ENCODE data around the gene CUTC.
"Not testable (repeated sequence)": the region's sequence is repeated elsewhere in the genome, so short reads cannot be mapped to it uniquely, and the experiment has no call there.

Gene CUTC, protein sequence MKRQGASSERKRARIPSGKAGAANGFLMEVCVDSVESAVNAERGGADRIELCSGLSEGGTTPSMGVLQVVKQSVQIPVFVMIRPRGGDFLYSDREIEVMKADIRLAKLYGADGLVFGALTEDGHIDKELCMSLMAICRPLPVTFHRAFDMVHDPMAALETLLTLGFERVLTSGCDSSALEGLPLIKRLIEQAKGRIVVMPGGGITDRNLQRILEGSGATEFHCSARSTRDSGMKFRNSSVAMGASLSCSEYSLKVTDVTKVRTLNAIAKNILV

GRCh38 chr10:99732033-99732842, at the start of gene CUTC, which contains the start of gene COX15:
Gene CUTC (plus strand): TSS chr10:99732234. CDS start chr10:99732349, 115 bp downstream.
Gene COX15 (minus strand): TSS chr10:99732127. CDS start chr10:99732049, 78 bp downstream.
- DNase-seq (ENCODE audit: low read depth) = peak; percentile 91

- DNase-seq (ENCODE audit: low read depth) = no peak
These were observed 49.3 kb upstream of the CUTC start for GRCh38 chr10:99682752-99683151.

- no peak for DNase-seq (ENCODE audit: low read depth)
These were observed 46.5 kb upstream of the CUTC start for GRCh38 chr10:99685597-99685967.

DNA sequence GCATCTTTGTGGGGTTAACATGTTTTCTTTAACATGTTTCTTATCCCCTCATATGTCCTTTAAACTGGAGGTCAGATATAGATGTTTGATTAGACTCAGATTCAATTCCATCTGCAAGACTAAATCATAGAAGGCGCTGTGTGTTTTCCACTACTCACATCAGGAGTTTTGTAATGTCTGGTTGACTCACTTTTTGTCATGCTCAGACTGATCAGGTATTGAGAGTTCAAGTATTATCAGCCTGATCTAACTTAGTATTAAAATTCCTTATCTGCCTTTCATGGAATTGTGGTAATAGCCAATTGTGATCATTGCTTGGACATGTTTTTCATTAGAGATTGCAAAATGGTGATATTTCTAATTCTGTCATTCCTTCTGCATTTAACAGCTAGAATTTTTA, 42.6 kb upstream of the CUTC start:
- DNase-seq (ENCODE audit: low read depth) = no peak

DNA sequence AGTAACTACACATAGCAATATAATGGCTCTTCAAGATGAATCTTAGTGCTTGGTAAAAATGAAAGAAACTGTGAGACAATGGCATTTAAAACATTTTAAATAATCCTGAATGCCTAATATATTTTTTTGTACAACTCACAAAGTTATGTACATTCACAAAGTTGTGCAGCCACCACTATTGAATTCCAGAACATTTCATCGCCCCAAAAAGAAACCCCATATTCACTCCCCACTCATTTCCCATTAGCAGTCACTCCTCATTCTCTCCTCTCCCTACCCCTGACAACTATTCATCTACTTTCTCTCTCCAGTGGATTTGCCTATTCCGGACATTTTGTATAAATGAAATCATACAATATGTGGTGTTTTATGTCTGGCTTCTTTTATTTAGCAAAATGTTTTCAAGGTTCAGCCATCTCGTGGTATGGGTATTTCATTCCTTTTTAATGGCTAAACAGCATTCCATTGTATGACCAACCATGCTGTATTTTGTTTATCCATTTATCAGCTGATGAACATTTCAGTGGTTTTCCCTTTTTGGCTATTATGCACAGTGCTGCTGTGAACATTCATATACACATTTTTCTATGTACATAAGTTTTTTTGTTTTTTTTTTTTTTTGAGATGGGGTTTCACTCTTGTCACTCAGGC, 38.0 kb upstream of the CUTC start:
- DNase-seq (ENCODE audit: low read depth) = no peak

- no peak for DNase-seq (ENCODE audit: low read depth)
These were observed 36.3 kb upstream of the CUTC start for GRCh38 chr10:99695761-99696160.

GRCh38 chr10:99698504-99699080, 33.4 kb upstream of the CUTC start:
- no peak for DNase-seq (ENCODE audit: low read depth)

DNA sequence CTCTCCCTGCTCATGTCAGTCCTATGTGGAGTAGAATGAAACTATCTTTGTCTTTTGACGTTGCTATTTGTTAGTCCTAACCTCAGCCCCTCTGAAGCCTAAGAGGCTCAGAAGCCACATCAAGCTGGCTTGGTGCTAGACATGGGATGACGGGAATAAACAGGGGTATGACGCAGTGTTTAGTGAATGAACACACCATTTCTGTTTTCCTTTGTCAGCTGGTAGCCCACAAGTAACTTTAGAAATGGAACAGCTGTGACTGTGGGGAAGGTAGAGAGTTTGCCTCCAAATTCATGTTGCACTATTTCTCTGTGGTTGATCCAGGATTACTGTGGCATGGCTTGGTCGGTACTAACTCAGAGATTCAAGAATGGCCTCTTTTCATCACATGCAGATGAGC, 31.4 kb upstream of the CUTC start:
- DNase-seq (ENCODE audit: low read depth) = no peak

DNA sequence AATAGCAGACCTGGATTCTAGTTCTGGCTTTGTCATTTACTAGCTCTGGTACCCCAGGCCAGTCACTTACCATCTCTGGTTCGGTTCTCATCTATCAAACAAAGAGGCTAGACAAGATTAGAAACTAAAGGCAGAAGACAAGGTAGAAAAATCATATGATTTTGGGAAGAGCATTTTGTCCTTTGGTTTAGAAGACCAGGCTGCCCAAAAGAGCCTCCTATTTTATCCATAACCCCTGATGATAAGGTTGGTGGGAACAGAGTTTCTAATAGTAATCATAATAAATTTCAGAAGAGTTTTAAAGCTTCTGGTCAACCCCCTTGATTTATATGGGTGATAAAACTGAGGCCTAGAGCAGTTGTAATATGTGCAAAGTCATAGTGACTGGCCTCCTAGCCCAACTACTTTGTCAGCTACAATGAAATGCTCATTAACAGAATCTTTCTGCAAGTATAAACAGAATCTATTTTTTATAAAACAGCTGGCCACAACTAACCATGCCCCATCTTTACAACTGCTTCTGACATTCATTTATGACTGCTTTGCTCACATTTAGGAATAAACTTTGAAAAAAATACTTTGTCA, 23.5 kb upstream of the CUTC start:
- DNase-seq (ENCODE audit: low read depth) = peak; percentile 82

DNA sequence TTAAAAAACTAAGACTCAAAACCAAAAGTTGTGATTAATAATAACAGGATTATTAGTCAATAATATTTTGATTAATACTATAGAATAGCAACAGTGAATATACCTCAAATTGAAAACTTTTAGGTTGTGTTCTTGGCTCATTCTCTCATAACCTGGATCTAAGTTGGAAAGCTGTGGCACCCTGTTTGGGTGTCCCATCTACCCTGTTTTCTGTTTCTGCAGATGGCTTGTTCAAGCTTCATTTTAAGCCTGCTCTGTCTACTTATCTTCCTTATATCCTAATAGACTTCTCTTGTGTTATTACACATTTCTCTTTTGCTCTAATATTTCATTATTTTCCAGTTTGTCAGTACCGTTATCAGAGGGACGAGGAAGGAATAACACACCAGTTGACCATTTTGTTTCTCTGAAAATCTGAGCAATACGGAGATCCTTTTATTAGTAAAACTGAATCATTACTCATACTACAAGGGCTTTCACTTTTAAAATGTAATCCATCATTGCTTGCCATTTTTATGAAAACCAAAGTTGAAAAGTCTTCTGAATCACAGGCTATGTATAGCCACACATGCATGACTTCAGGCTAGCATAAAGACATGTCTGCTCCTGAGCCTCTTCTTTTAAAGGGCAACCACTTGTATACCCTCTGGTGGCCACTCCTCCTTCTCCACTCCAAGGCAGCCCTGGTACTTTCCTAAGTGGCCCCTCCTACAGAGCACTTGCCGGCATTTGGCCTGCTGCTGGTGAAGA, 22.4 kb upstream of the CUTC start:
- DNase-seq (ENCODE audit: low read depth) = no peak

DNA sequence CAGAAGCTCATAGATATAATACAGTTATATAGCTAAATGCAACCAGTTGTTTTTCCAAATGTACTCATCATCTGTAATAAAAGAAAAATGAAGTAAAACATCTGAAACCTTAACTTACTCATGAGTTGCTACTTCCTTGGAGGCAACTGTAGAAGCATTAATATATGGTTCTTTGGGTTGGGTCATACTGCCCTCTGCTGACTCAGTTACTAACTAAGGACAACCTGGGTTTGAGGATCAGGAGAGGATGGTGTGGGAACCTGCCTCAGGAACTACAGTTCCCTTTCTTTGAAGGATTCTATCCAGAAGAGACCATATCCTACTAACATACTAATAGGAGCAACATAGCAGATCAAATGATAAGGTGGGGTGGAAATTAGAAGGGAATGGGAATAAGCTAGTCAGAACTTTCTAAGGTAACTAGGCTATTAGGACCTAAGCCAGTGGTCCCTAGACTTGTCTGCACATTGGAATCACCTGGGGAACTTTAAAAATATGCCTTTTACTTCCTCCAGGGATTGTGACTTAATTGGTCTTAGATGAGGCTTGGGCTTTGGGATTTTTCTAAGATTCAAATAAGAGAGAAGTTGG, 20.8 kb upstream of the CUTC start:
- DNase-seq (ENCODE audit: low read depth) = no peak

DNA sequence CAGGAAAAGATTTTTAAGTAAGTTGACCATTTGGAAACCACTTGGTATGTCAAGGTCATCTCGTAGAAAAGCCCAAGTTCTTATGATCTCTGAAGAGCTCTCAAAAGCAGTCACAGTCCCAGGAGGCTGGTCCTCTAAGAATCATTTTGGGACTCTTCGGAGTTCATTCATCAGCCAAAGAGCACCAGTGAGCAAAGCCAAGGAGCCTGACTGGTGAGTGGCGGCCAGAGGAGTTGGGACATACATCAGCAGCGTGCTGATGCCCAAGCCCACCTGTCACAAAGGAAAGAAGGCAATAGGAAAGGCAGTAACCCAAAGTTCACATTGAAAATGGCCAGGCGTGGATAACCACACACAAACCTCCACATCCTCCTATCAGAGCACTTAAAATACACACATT, 17.6 kb upstream of the CUTC start:
- DNase-seq (ENCODE audit: low read depth) = no peak

- DNase-seq (ENCODE audit: low read depth) = no peak
These were observed 11.6 kb upstream of the CUTC start for GRCh38 chr10:99720387-99720786.

DNA sequence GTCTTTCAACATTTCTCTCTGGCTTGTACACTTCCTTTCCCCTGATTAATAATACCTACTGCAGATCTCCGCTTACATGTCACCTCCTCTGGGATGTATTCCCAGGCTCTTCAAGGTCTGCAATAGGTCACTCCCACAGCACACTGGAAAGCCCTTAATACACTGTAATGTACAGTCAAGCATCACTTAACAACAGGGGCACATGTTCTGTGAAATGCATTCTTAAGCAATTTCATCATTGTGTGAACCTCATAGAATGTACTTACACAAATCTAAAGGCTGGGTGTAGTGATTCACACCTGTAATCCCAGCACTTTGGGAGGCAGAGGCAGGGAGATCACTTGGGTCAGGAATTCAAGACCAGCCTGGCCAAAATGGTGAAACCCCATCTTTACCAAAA, 2.0 kb upstream of the CUTC start:
- DNase-seq (ENCODE audit: low read depth) = no peak

DNA sequence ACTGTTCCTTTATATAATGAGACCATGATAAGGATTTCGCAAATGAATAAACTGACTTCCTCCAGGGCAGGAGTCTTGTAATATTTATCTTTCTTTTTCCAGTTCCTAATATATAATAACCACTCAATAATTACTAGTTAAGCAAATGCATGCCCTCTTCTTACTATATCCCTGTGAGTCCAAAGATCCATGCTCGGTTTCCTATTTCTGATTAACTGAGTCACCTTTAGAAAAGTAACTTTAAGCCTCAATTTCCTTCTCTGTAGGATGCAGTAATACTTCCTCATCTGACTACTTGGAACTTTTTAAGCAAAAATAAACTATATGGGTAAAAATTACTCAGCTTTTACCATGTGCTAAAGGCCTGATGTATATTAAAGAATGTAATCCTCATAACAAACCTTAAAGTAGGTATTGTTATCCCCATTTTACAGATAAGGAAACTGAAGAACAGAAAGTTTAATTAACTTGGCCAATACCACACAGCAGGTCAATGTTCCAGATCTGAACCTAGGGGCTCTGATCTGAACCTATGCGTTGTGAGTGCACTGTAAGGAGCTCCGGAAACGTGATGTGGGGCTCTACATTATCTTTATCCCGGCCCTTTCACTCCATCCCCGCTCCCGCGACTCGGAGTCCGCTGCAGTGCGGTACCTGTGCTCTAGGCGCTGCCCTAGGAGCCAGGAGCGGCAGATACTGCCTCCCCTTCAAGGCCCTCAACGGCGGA, 565 bp upstream of the CUTC start:
- DNase-seq (ENCODE audit: low read depth) = no peak

GRCh38 chr10:99733366-99733765, 1.3 kb downstream of the CUTC start:
- DNase-seq (ENCODE audit: low read depth) = no peak

GRCh38 chr10:99734111-99734510, 2.1 kb downstream of the CUTC start:
- DNase-seq (ENCODE audit: low read depth) = not testable (repeated sequence)

GRCh38 chr10:99740260-99740659, 8.2 kb downstream of the CUTC start:
- DNase-seq (ENCODE audit: low read depth) = no peak

- DNase-seq (ENCODE audit: low read depth) = no peak
These were observed 9.0 kb downstream of the CUTC start for GRCh38 chr10:99740933-99741559.

DNA sequence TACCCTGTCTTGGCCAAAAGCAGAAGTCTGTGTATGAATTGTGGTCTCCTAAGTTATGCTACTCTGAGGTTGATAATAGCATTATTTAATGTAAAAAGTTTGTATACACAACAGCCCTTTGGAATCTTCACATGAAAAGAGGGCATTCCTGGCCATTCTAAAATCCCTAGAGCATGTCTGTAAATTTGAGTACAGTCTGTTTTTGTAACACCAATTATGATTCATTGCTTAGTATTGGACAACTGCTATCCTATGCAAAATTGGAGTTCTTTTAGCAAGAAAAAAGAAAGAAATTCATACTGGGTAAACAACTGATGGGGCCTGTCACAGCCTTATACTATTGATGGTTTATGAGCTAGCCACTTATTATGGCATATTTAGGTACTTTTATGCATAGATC, 10.2 kb downstream of the CUTC start:
- DNase-seq (ENCODE audit: low read depth) = no peak

Measured in GM04504 (cell line).